OCI-LY1 (cell line): ENCODE data around the gene ROPN1L.

Experiments used
- H2AFZ ChIP-seq: fragments of 200-600 bp; sonication (generic), shearing (Covaris generic); 2 replicates; pipeline ENCODE4 v1.6.0; 2014; ENCODE audit warnings: antibody characterized with exemption, mild to moderate bottlenecking, low read length
- H3F3A ChIP-seq: fragments of 200-600 bp; sonication (generic), shearing (Covaris generic); 2 replicates; pipeline ENCODE4 v1.6.0; 2014; ENCODE audit warnings: mild to moderate bottlenecking, antibody characterized with exemption, low read length, moderate library complexity; ENCODE audit not compliant: insufficient read depth
- H3K27ac ChIP-seq: fragments of 200-600 bp; sonication (generic); 2 replicates; pipeline ENCODE4 v1.5.1; 2014; ENCODE audit warnings: low read length, mixed run types, mild to moderate bottlenecking, low read depth; ENCODE audit not compliant: poor library complexity, severe bottlenecking
- H3K27me3 ChIP-seq: fragments of 200-600 bp; sonication (generic); 2 replicates; pipeline ENCODE4 v1.6.0; 2014; ENCODE audit warnings: antibody characterized with exemption, mild to moderate bottlenecking, low read length, moderate library complexity; ENCODE audit not compliant: insufficient read depth
- H3K36me3 ChIP-seq: fragments of 200-600 bp; sonication (generic); 2 replicates; pipeline ENCODE4 v1.6.1; 2014; ENCODE audit warnings: mild to moderate bottlenecking, antibody characterized with exemption, low read length, moderate library complexity, mixed read lengths; ENCODE audit not compliant: insufficient read depth
- H3K4me1 ChIP-seq: fragments of 200-600 bp; sonication (generic); 2 replicates; pipeline ENCODE4 v1.5.1; 2014; ENCODE audit warnings: mild to moderate bottlenecking, low read length, moderate library complexity; ENCODE audit not compliant: insufficient read depth, severe bottlenecking
- H3K4me2 ChIP-seq: fragments of 200-600 bp; sonication (generic), shearing (Covaris generic); 2 replicates; pipeline ENCODE4 v1.6.1; 2014; ENCODE audit warnings: low read length
- H3K4me3 ChIP-seq: fragments of 200-600 bp; sonication (generic); 2 replicates; pipeline ENCODE4 v1.5.1; 2014; ENCODE audit warnings: low read length, low read depth, mild to moderate bottlenecking, mixed read lengths; ENCODE audit not compliant: poor library complexity, severe bottlenecking
- H3K79me2 ChIP-seq: fragments of 200-600 bp; shearing (Covaris generic); 2 replicates; pipeline ENCODE4 v1.6.1; 2016; ENCODE audit warnings: mixed run types, low read length, mixed read lengths; ENCODE audit not compliant: insufficient read depth
- H3K9ac ChIP-seq: fragments of 200-600 bp; sonication (generic), shearing (Covaris generic); 2 replicates; pipeline ENCODE4 v1.6.1; 2014; ENCODE audit warnings: mild to moderate bottlenecking, low read length, mixed read lengths
- H3K9me2 ChIP-seq: fragments of 200-600 bp; sonication (generic), shearing (Covaris generic); 2 replicates; pipeline ENCODE4 v1.6.1; 2014; ENCODE audit warnings: low read depth, mild to moderate bottlenecking, low read length, mixed read lengths
- H3K9me3 ChIP-seq: fragments of 200-600 bp; shearing (Covaris generic); 2 replicates; pipeline ENCODE4 v1.6.1; 2014; ENCODE audit warnings: low read length, mixed read lengths
- H4K20me1 ChIP-seq: fragments of 200-600 bp; sonication (generic), shearing (Covaris generic); 2 replicates; pipeline ENCODE4 v1.6.0; 2016; ENCODE audit warnings: mild to moderate bottlenecking, low read length; ENCODE audit not compliant: insufficient read depth
- CTCF ChIP-seq: fragments of 200-600 bp; sonication (generic), shearing (Covaris generic); IDR thresholded peaks from 2 replicates; pipeline ENCODE4 v1.5.1; 2017; ENCODE audit warnings: mild to moderate bottlenecking, antibody characterized with exemption, low read length, moderate library complexity, mixed read lengths
- EZH2 ChIP-seq: fragments of 200-600 bp; sonication (generic), shearing (Covaris generic); IDR thresholded peaks from 2 replicates; pipeline ENCODE4 v1.8.0; 2017; ENCODE audit warnings: borderline replicate concordance, mixed run types, mild to moderate bottlenecking, antibody characterized with exemption, low read length, moderate library complexity, mixed read lengths

ROPN1L gene

GRCh38 chr5:10400831-10401230 is 40.8 kb upstream of the ROPN1L start:
- H4K20me1 ChIP-seq = no peaks in the 10 kb centered on the region
- H3K9me2 ChIP-seq = no peaks in the 10 kb centered on the region
- H3K9ac ChIP-seq = no peak overlapping the region
- no peaks in the 10 kb centered on the region for H3K4me1 ChIP-seq
- TF ChIP-seq EZH2 (no peak), CTCF (no peak)
- 0 out of 2 replicates have a peak, but pooled peaks cover 9% of the 10 kb centered on the region for H3F3A ChIP-seq
- H3K79me2 ChIP-seq = no peaks in the 10 kb centered on the region
- no peak overlapping the region for H3K4me2 ChIP-seq
- H3K36me3 ChIP-seq = peaks cover 93% of the 10 kb centered on the region
- no peaks in the 10 kb centered on the region for H3K9me3 ChIP-seq
- H3K27ac ChIP-seq = no peak overlapping the region
- no peak overlapping the region for H3K4me3 ChIP-seq
- no peaks in the 10 kb centered on the region for H3K27me3 ChIP-seq
- H2AFZ ChIP-seq = no peak overlapping the region

DNA sequence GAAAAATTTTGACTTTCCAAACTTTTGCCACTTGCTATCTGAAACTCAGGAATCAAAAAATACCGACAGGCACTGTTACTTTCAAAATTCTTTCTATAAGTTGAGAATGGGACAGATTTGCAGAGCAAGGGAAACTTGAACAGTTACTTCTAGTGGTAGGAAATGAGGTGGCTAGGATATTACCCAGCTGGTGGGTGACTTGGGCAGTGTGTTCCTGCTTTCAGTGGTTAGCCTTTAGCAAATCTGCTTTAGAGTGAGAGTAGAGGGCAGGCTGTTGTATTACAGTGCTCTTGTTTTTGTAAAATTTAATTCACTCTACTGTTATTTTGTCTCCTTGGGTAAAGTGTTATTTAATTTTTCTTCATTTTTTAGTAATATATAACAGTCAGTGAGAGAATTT is 40.2 kb upstream of the ROPN1L start:
- H4K20me1 ChIP-seq = no peaks in the 10 kb centered on the region
- no peak for TF ChIP-seq CTCF
- no peak for TF ChIP-seq EZH2
- no peak overlapping the region for H3K4me2 ChIP-seq
- H3K27ac ChIP-seq = no peak overlapping the region
- no peaks in the 10 kb centered on the region for H3K4me1 ChIP-seq
- 0 out of 2 replicates have a peak, but pooled peaks cover 9% of the 10 kb centered on the region for H3F3A ChIP-seq
- H3K9me3 ChIP-seq = no peaks in the 10 kb centered on the region
- H2AFZ ChIP-seq = no peak overlapping the region
- H3K9me2 ChIP-seq = no peaks in the 10 kb centered on the region
- no peak overlapping the region for H3K9ac ChIP-seq
- peaks cover 93% of the 10 kb centered on the region for H3K36me3 ChIP-seq
- no peaks in the 10 kb centered on the region for H3K79me2 ChIP-seq
- no peak overlapping the region for H3K4me3 ChIP-seq
- H3K27me3 ChIP-seq = no peaks in the 10 kb centered on the region

GRCh38 chr5:10403829-10404228 is 37.9 kb upstream of the ROPN1L start:
- Histone ChIP-seq H3K79me2 (no peaks in the 10 kb centered on the region), H3K4me3 (no peak overlapping the region), H3K9me2 (no peaks in the 10 kb centered on the region), H3F3A (0 out of 2 replicates have a peak, but pooled peaks cover 9% of the 10 kb centered on the region), H3K27me3 (no peaks in the 10 kb centered on the region), H3K9ac (no peak overlapping the region), H3K4me2 (no peak overlapping the region), H3K27ac (no peak overlapping the region), H3K4me1 (no peaks in the 10 kb centered on the region), H3K36me3 (peaks cover 88% of the 10 kb centered on the region), H3K9me3 (no peaks in the 10 kb centered on the region), H4K20me1 (no peaks in the 10 kb centered on the region), H2AFZ (no peak overlapping the region)
- no peak for TF ChIP-seq EZH2
- no peak for TF ChIP-seq CTCF
